M059J (cell line): ENCODE measurements around the gene PAGR1. TPM values are rescaled to one million over a fixed set of nuclear protein-coding genes. Genes with fewer than 3 reads are reported as not detected.
A peak's percentile ranks its signal among the peaks of the same experiment; 100 is the strongest.
"Not testable (repeated sequence)": the region's sequence is repeated elsewhere in the genome, so short reads cannot be mapped to it uniquely, and the experiment has no call there.

Source experiments
- DNase-seq: peaks from one replicate; pipeline ENCODE4 v3.0.0-alpha.2; 2012; ENCODE audit warnings: low read depth
- total RNA-seq: library from RNA; depleted of rRNA; stranded (reverse); fragments of >200 nt; shearing (Covaris generic); gene quantifications from 2 replicates; pipeline ENCODE4 v1.2.3, GENCODE V29; 2014; rRNA removed

PAGR1 gene
- total RNA-seq, 1 experiment from 2014 or later, result 58.2 TPM

DNA sequence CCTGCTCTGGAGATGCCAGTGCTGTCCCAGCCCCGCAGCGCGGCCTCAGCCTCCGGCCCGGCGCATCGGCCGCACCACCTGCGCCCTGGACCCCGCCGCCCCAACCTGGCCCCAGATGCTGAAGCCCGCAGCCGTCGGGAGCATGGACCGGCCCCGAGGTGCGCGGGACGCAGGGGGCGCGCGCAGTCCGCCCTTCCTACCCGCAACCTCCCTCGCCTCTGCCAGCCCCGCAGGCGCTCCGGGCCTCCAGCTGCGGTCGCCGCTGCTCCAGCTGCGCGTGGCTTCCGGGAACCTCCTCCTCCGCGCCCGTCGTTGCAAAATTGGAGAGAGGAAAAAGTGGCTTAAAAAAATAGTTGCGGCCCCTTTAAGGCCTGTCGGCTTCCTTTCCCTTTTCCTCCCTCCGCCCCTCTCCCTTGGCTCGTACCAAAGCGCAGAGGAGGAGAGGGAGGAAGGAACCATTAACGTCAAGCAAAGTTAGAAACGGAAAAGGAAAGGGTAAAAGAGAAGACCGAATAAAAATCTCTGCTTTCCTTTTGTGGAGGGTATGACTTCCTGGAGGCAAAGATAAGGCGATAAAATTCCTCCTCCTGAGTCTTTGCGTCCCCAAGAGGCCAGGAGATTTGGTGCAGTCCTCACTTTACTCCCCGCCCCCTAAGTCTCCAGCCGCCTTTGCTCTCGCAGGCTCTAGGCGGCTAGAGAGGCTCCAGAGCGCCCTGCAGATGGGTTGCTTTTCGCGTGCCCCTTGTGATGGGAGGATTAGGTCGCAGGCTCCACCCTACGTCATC is 47.1 kb downstream of the PAGR1 start, which contains the start of gene CDIPT:
CDIPT (minus strand) TSS at position 343 of the 785 bp plus-strand sequence. CDS start 369 bp downstream, outside the sequence.
- DNase-seq, result peak; percentile 92

DNA sequence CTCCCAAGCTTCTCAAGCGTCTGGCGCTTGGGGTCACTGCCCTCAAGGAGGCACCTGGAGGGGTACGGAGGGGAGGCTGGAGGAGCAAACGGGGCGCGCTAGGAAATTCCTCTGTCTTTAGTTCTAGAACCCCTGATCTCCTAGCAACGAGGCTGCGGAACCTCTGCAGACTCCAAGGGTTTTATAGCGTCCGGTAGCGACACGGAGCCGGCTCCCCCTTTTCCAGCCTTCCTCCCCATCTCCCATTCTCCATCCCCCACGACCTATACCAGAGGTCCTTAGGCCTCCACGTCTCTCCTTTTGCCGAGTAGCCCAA is 47.7 kb downstream of the PAGR1 start:
- no peak for DNase-seq

- DNase-seq, result no peak
These were observed 48.3 kb downstream of the PAGR1 start for GRCh38 chr16:29864205-29864604.

DNA sequence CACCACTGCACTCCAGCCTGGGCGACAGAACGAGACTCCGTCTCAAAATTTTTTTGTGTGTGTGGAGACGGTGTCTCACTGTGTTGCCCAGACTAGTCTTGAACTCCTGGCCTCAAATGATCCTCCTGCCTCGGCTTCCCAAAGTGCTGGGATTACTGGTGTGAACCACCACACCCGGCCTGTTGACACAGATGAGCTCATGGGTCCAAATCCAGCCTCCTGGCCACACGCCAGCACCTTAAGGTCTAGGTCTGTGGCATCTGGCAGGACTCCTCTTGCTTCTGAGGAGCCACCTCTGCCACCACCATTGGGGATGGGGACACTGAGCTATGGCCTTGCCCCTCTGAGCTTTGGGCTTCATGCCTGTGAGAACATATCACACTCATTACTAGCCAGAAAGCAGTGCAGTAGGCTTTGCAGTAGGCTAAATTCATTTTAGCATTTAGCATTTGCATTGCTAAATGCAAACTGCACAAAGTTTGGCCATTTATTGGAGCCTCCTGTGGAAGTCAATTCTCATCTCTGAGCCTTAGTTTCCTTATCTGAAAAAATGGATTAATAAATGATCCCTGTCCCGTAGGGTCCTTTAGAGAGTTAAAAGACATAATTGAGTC is 52.6 kb downstream of the PAGR1 start:
- no peak for DNase-seq

DNA sequence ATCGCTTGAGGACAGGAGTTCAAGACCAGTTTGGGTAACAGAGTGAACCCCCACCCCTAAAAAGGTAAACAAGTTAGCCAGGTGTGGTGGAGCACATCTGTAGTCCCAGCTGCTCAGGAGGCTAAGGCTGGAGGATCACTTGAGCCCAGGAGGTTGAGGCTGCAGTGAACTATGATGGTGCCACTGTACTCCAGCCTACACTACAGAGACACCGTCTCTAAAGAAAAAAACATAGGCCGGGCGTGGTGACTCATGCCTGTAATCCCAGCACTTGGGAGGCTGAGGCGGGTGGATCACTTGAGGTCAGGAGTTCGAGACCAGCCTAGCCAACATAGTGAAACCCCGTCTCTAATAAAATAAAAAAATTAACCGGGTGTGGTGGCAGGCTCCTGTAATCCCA is 53.1 kb downstream of the PAGR1 start:
- not testable (repeated sequence) for DNase-seq

Other genes starting within 250 kb of the PAGR1 start
- gene SPN, start 152.9 kb upstream of the PAGR1 start, total RNA-seq, result 1.1 and 1.8 TPM in 2 replicates
- gene QPRT, start 137.0 kb upstream of the PAGR1 start, total RNA-seq, result 4.0 and 9.0 TPM in 2 replicates
- gene C16orf54, start 70.2 kb upstream of the PAGR1 start, total RNA-seq, result 0.54 and 0.84 TPM in 2 replicates
- gene ZG16, start 37.9 kb upstream of the PAGR1 start, total RNA-seq, result not detected in 2 replicates
- gene KIF22, start 25.4 kb upstream of the PAGR1 start, total RNA-seq, result 68.6 and 79.0 TPM in 2 replicates
- gene MAZ, start 9.6 kb upstream of the PAGR1 start, total RNA-seq, result 127 and 223 TPM in 2 replicates
- 0.20 and 0.94 TPM in 2 replicates for gene PRRT2, start 4.0 kb upstream of the PAGR1 start, total RNA-seq
- gene MVP, start 4.3 kb downstream of the PAGR1 start, total RNA-seq, result 112 and 186 TPM in 2 replicates
- 90.7 and 103 TPM in 2 replicates for gene CDIPT, start 47.1 kb downstream of the PAGR1 start, total RNA-seq
- 16.7 and 38.3 TPM in 2 replicates for gene SEZ6L2, start 83.4 kb downstream of the PAGR1 start, total RNA-seq
- 12.1 and 16.1 TPM in 2 replicates for gene ASPHD1, start 84.3 kb downstream of the PAGR1 start, total RNA-seq
- 11.3 and 16.8 TPM in 2 replicates for gene KCTD13, start 110.1 kb downstream of the PAGR1 start, total RNA-seq
- 86.9 and 110 TPM in 2 replicates for gene TMEM219, start 145.9 kb downstream of the PAGR1 start, total RNA-seq
- 24.1 and 47.4 TPM in 2 replicates for gene TAOK2, start 157.7 kb downstream of the PAGR1 start, total RNA-seq
- 17.1 and 19.0 TPM in 2 replicates for gene HIRIP3, start 179.5 kb downstream of the PAGR1 start, total RNA-seq
- 122 and 187 TPM in 2 replicates for gene INO80E, start 180.1 kb downstream of the PAGR1 start, total RNA-seq
- 0.52 and 0.62 TPM in 2 replicates for gene DOC2A, start 194.9 kb downstream of the PAGR1 start, total RNA-seq
- not detected in 2 replicates for gene C16orf92, start 207.0 kb downstream of the PAGR1 start, total RNA-seq
- gene TLCD3B, start 215.1 kb downstream of the PAGR1 start, total RNA-seq, result 0.42 TPM in 1 of 2 replicates, not detected in the other
- gene ALDOA, start 249.6 kb downstream of the PAGR1 start, total RNA-seq, result 3,016 and 3,039 TPM in 2 replicates